HepG2 (cell line): ENCODE measurements around the gene CCDC201. TPM values are rescaled to one million over a fixed set of nuclear protein-coding genes. Genes with fewer than 3 reads are reported as not detected.
A peak's percentile ranks its signal among the peaks of the same experiment; 100 is the strongest.

Experiments used
- AKAP8 ChIP-seq: sonication (generic); formaldehyde crosslinking; IDR thresholded peaks from 2 replicates; pipeline ENCODE4 v1.5.1; 2020; ENCODE audit warnings: mild to moderate bottlenecking, missing genetic modification reagents
- BRD4 ChIP-seq: sonication (generic); formaldehyde crosslinking; IDR thresholded peaks from 2 replicates; pipeline ENCODE4 v1.4.0; 2020; ENCODE audit warnings: missing genetic modification reagents
- CC2D1A ChIP-seq: sonication (generic); formaldehyde crosslinking; IDR thresholded peaks from 2 replicates; pipeline ENCODE4 v1.8.1; 2023; ENCODE audit warnings: mild to moderate bottlenecking, missing genetic modification reagents
- DNMT3B ChIP-seq: conservative IDR thresholded peaks from 2 replicates; pipeline ENCODE4 v1.6.1; 2016; ENCODE audit warnings: missing biosample characterization, control low read depth
- EEA1 ChIP-seq: sonication (generic); formaldehyde crosslinking; IDR thresholded peaks from 2 replicates; pipeline ENCODE4 v1.5.1; 2020; ENCODE audit warnings: mild to moderate bottlenecking, missing genetic modification reagents, borderline replicate concordance
- GATAD1 ChIP-seq: IDR thresholded peaks from 2 replicates; pipeline ENCODE4 v1.6.1; 2016; ENCODE audit warnings: missing genetic modification reagents, missing compliant biosample characterization
- HOXA5 ChIP-seq: sonication (generic); formaldehyde crosslinking; IDR thresholded peaks from 2 replicates; pipeline ENCODE4 v1.4.0; 2020; ENCODE audit warnings: missing genetic modification reagents
- KDM4B ChIP-seq: sonication (generic); formaldehyde crosslinking; IDR thresholded peaks from 2 replicates; pipeline ENCODE4 v1.4.0; 2020; ENCODE audit warnings: missing genetic modification reagents
- MLLT10 ChIP-seq: sonication (generic); formaldehyde crosslinking; IDR thresholded peaks from 2 replicates; pipeline ENCODE4 v1.4.0; 2020; ENCODE audit warnings: missing genetic modification reagents
- PHF8 ChIP-seq: sonication (generic); formaldehyde crosslinking; IDR thresholded peaks from 2 replicates; pipeline ENCODE4 v1.5.0; 2020; ENCODE audit warnings: missing genetic modification reagents
- ZNF124 ChIP-seq: sonication (generic); formaldehyde crosslinking; IDR thresholded peaks from 2 replicates; pipeline ENCODE4 v1.4.0; 2020; ENCODE audit warnings: missing genetic modification reagents
- ZNF335 ChIP-seq: sonication (generic); formaldehyde crosslinking; IDR thresholded peaks from 2 replicates; pipeline ENCODE4 v1.4.0; 2020; ENCODE audit warnings: missing genetic modification reagents
- ZNF468 ChIP-seq: sonication (generic); formaldehyde crosslinking; IDR thresholded peaks from 2 replicates; pipeline ENCODE4 v1.8.0; 2022; ENCODE audit warnings: mild to moderate bottlenecking, moderate library complexity, missing genetic modification reagents
- ZNF569 ChIP-seq: sonication (generic); formaldehyde crosslinking; IDR thresholded peaks from 2 replicates; pipeline ENCODE4 v1.5.0; 2020; ENCODE audit warnings: mild to moderate bottlenecking, missing genetic modification reagents, moderate library complexity, borderline replicate concordance
- ZNF761 ChIP-seq: sonication (generic); formaldehyde crosslinking; conservative IDR thresholded peaks from 2 replicates; pipeline ENCODE4 v1.4.0; 2020; ENCODE audit warnings: mild to moderate bottlenecking, missing genetic modification reagents
- ZNF775 ChIP-seq: sonication (generic); formaldehyde crosslinking; IDR thresholded peaks from 2 replicates; pipeline ENCODE4 v1.4.0; 2020; ENCODE audit warnings: missing genetic modification reagents, mild to moderate bottlenecking, moderate library complexity, borderline replicate concordance
- ZNF776 ChIP-seq: sonication (generic); formaldehyde crosslinking; IDR thresholded peaks from 2 replicates; pipeline ENCODE4 v1.4.0; 2020; ENCODE audit warnings: mild to moderate bottlenecking, missing genetic modification reagents
- ZNF83 ChIP-seq: sonication (generic); formaldehyde crosslinking; IDR thresholded peaks from 2 replicates; pipeline ENCODE4 v1.4.0; 2020; ENCODE audit warnings: missing genetic modification reagents, mild to moderate bottlenecking, borderline replicate concordance
- polyA plus RNA-seq, 8 experiments: library from polyadenylated mRNA; depleted of rRNA in 3 of 8; stranded (reverse) in 7 of 8; unstranded in 1 of 8; fragments of >200 nt; fragmentation: Illumina TruSeq in 4 of 8; extraction: Trizol in 4 of 8; gene quantifications; 2 replicates each; pipeline versions ENCODE4 v1.2.1 to v1.2.3, GENCODE V29; 2011 to 2016; ENCODE audit warnings: low read depth in 4 of 8, missing spikeins in 1 of 8, mixed read lengths in 1 of 8; ENCODE audit not compliant: insufficient read depth in 1 of 8
- total RNA-seq, 5 experiments: library from RNA; depleted of rRNA; stranded (reverse); fragments of >200 nt; fragmentation: Illumina TruSeq; extraction: Trizol; gene quantifications; 2 replicates each; pipeline ENCODE4 v1.2.3, GENCODE V29; 2016; ENCODE audit warnings: low read depth in 1 of 5
- TF ChIP-seq, protein P1 (sequence below): sonication (generic); formaldehyde crosslinking; conservative IDR thresholded peaks from 2 replicates; pipeline ENCODE4 v1.5.0; 2020; ENCODE audit warnings: missing genetic modification reagents
- TF ChIP-seq, protein P2 (sequence below): sonication (generic); formaldehyde crosslinking; IDR thresholded peaks from 2 replicates; pipeline ENCODE4 v1.4.0; 2020; ENCODE audit warnings: mild to moderate bottlenecking, missing genetic modification reagents, borderline replicate concordance
- TF ChIP-seq, protein P3 (sequence below): sonication (generic); formaldehyde crosslinking; IDR thresholded peaks from 2 replicates; pipeline ENCODE4 v1.8.0; 2022; ENCODE audit warnings: missing genetic modification reagents, mild to moderate bottlenecking, inconsistent platforms, borderline replicate concordance
- TF ChIP-seq, protein P4 (sequence below): sonication (generic); formaldehyde crosslinking; IDR thresholded peaks from 2 replicates; pipeline ENCODE4 v1.5.0; 2020; ENCODE audit warnings: missing genetic modification reagents
- TF ChIP-seq, protein P5 (sequence below): sonication (generic); formaldehyde crosslinking; IDR thresholded peaks from 2 replicates; pipeline ENCODE4 v1.8.1; 2023; ENCODE audit warnings: missing genetic modification reagents, mild to moderate bottlenecking, borderline replicate concordance

Gene CCDC201
- total and polyA plus RNA-seq, 2 of the 13 experiments (the other 11 are each of a cell fraction or from before 2014, with no cell fraction given) = 0.92 TPM; not detected in 1

DNA sequence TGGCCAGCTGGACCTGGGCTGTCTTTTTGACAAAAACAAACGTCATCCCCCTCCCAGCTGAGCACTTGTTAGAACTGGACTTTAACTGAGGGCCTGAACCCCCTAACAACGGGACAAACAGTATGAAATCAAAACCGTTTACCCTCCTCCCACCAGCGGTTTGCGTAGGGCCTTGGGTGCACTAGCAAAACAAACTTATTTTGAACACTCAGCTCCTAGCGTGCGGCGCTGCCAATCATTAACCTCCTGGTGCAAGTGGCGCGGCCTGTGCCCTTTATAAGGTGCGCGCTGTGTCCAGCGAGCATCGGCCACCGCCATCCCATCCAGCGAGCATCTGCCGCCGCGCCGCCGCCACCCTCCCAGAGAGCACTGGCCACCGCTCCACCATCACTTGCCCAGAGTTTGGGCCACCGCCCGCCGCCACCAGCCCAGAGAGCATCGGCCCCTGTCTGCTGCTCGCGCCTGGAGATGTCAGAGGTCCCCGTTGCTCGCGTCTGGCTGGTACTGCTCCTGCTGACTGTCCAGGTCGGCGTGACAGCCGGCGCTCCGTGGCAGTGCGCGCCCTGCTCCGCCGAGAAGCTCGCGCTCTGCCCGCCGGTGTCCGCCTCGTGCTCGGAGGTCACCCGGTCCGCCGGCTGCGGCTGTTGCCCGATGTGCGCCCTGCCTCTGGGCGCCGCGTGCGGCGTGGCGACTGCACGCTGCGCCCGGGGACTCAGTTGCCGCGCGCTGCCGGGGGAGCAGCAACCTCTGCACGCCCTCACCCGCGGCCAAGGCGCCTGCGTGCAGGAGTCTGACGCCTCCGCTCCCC is 15.5 kb upstream of the CCDC201 start, which contains the start of gene IGFBP1 (continued):
- no peak for TF ChIP-seq ZNF569
- TF ChIP-seq ZNF776 = peak; percentile 94
- no peak for TF ChIP-seq MLLT10
- TF ChIP-seq ZNF124 (CRISPR knock-in tag) = peak; percentile 77; the same call in 1 of the 2 replicates
- TF ChIP-seq ZNF83 (CRISPR knock-in tag) = no peak; the same call in 1 of the 2 replicates
- TF ChIP-seq AKAP8 (CRISPR knock-in tag) = 0 out of 2 replicates have a peak, but pooled peaks have one; percentile 31
- peak; percentile 74; the same call in 1 of the 2 replicates for TF ChIP-seq GATAD1 (CRISPR knock-in tag)
- peak; percentile 98 for TF ChIP-seq HOXA5 (CRISPR knock-in tag)
- no peak for TF ChIP-seq DNMT3B (CRISPR knock-in tag)
- TF ChIP-seq KDM4B (CRISPR knock-in tag) = peak; percentile 31; the same call in 1 of the 2 replicates
- TF ChIP-seq CC2D1A (CRISPR knock-in tag) = no peak
- TF ChIP-seq EEA1 = peak; percentile 94; the same call in 1 of the 2 replicates
- peak; percentile 75 for TF ChIP-seq ZNF335 (CRISPR knock-in tag)
- TF ChIP-seq, protein P1, sequence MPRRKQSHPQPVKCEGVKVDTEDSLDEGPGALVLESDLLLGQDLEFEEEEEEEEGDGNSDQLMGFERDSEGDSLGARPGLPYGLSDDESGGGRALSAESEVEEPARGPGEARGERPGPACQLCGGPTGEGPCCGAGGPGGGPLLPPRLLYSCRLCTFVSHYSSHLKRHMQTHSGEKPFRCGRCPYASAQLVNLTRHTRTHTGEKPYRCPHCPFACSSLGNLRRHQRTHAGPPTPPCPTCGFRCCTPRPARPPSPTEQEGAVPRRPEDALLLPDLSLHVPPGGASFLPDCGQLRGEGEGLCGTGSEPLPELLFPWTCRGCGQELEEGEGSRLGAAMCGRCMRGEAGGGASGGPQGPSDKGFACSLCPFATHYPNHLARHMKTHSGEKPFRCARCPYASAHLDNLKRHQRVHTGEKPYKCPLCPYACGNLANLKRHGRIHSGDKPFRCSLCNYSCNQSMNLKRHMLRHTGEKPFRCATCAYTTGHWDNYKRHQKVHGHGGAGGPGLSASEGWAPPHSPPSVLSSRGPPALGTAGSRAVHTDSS (CRISPR knock-in tag) = peak; percentile 95
- TF ChIP-seq, protein P2, sequence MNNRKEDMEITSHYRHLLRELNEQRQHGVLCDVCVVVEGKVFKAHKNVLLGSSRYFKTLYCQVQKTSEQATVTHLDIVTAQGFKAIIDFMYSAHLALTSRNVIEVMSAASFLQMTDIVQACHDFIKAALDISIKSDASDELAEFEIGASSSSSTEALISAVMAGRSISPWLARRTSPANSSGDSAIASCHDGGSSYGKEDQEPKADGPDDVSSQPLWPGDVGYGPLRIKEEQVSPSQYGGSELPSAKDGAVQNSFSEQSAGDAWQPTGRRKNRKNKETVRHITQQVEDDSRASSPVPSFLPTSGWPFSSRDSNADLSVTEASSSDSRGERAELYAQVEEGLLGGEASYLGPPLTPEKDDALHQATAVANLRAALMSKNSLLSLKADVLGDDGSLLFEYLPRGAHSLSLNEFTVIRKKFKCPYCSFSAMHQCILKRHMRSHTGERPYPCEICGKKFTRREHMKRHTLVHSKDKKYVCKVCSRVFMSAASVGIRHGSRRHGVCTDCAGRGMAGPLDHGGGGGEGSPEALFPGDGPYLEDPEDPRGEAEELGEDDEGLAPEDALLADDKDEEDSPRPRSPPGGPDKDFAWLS = peak; percentile 99
- TF ChIP-seq, protein P3, sequence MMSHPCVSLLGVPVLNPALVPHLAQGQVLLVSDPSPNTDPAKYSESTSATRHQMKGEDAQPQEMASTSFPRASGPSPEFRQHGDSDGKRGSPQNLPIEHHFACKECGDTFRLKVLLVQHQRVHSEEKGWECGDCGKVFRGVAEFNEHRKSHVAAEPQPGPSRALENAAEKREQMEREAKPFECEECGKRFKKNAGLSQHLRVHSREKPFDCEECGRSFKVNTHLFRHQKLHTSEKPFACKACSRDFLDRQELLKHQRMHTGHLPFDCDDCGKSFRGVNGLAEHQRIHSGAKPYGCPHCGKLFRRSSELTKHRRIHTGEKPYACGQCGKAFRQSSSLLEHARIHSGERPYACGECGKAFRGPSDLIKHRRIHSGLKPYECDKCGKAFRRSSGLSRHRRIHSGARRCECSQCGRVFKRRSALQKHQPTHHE (CRISPR knock-in tag) = peak; percentile 94
- peak; percentile 86 for TF ChIP-seq ZNF468 (CRISPR knock-in tag)
- TF ChIP-seq, protein P4, sequence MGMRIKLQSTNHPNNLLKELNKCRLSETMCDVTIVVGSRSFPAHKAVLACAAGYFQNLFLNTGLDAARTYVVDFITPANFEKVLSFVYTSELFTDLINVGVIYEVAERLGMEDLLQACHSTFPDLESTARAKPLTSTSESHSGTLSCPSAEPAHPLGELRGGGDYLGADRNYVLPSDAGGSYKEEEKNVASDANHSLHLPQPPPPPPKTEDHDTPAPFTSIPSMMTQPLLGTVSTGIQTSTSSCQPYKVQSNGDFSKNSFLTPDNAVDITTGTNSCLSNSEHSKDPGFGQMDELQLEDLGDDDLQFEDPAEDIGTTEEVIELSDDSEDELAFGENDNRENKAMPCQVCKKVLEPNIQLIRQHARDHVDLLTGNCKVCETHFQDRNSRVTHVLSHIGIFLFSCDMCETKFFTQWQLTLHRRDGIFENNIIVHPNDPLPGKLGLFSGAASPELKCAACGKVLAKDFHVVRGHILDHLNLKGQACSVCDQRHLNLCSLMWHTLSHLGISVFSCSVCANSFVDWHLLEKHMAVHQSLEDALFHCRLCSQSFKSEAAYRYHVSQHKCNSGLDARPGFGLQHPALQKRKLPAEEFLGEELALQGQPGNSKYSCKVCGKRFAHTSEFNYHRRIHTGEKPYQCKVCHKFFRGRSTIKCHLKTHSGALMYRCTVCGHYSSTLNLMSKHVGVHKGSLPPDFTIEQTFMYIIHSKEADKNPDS (CRISPR knock-in tag) = peak; percentile 77
- peak; percentile 87 for TF ChIP-seq ZNF775 (CRISPR knock-in tag)
- TF ChIP-seq ZNF761 (CRISPR knock-in tag) = peak; percentile 91
- TF ChIP-seq BRD4 (CRISPR knock-in tag) = peak; percentile 86; the same call in 1 of the 2 replicates
- TF ChIP-seq, protein P5, sequence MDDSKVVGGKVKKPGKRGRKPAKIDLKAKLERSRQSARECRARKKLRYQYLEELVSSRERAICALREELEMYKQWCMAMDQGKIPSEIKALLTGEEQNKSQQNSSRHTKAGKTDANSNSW (CRISPR knock-in tag) = peak; percentile 73; the same call in 1 of the 2 replicates
- TF ChIP-seq PHF8 = peak; percentile 75
